ENCODE results near the gene RWDD3.

- no peak for TF ChIP-seq POLR2AphosphoS5 (IDR thresholded peaks at IDR 0.05)
- no peak for TF ChIP-seq CTCF (IDR thresholded peaks at IDR 0.05)
- no peak for TF ChIP-seq POLR2A (IDR thresholded peaks at IDR 0.05)
- TF ChIP-seq EP300 (IDR thresholded peaks at IDR 0.05): no peak
These were observed 47.9 kb upstream of the RWDD3 start for GRCh38 chr1:95186149-95186548.
